Activated naive CD8-positive, alpha-beta T cell treated with anti-CD3 and anti-CD28 coated beads for 36 hours (primary cell): ENCODE results near the gene NUBP1. TPM values are rescaled to one million over a fixed set of nuclear protein-coding genes. Genes with fewer than 3 reads are reported as not detected.
A peak's percentile ranks its signal among the peaks of the same experiment; 100 is the strongest.
"Not testable (repeated sequence)": the region's sequence is repeated elsewhere in the genome, so short reads cannot be mapped to it uniquely, and the experiment has no call there.

Experiments
- DNase-seq: peaks from one replicate; pipeline ENCODE4 v3.0.0; 2021
- H3K27ac Mint-ChIP-seq: one replicate; pipeline ENCODE4 v1.8.0; 2022; ENCODE audit warnings: mild to moderate bottlenecking, moderate library complexity, mixed read lengths
- H3K27me3 Mint-ChIP-seq: one replicate; pipeline ENCODE4 v1.8.0; 2022; ENCODE audit warnings: mild to moderate bottlenecking, mixed read lengths
- H3K36me3 Mint-ChIP-seq: one replicate; pipeline ENCODE4 v1.8.0; 2021; ENCODE audit warnings: mild to moderate bottlenecking, mixed read lengths
- H3K4me1 Mint-ChIP-seq: one replicate; pipeline ENCODE4 v1.8.0; 2021; ENCODE audit warnings: mixed read lengths
- H3K4me3 Mint-ChIP-seq: one replicate; pipeline ENCODE4 v1.8.0; 2022; ENCODE audit warnings: mild to moderate bottlenecking, moderate library complexity, mixed read lengths
- H3K9me3 Mint-ChIP-seq: one replicate; pipeline ENCODE4 v1.8.0; 2022; ENCODE audit warnings: mixed read lengths
- total RNA-seq, 2 experiments: library from RNA; stranded (reverse); gene quantifications; one replicate each; pipeline ENCODE4 v1.2.3, GENCODE V29; 2021

Gene NUBP1
- total RNA-seq, 2 experiments from 2014 or later = 24.3 to 26.7 TPM

DNA sequence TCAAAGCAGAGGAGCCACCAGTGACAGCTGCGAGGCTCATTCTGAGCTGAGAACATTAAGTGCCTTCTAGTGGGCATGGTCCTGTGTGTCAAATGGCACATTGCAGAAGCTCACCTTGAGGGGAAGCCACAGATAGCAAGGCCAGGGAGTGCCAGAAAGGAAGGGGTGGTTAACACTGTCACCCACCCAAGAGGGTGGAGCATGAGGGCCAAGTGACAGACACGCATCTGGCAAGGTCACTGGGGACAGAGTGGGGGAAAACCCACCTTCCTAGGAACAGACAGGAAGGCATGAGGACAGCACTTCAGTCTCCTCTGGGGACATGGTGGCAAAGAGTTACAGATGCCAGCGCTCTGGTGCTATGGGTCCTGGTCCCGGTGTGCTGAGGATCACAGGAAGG is 22.1 kb downstream of the NUBP1 start:
- no peak for DNase-seq
- no peak overlapping the region for H3K4me3 Mint-ChIP-seq
- no peaks in the 10 kb centered on the region for H3K27me3 Mint-ChIP-seq
- H3K9me3 Mint-ChIP-seq = no peaks in the 10 kb centered on the region
- peaks cover 16% of the 10 kb centered on the region for H3K4me1 Mint-ChIP-seq
- peaks cover 45% of the 10 kb centered on the region for H3K36me3 Mint-ChIP-seq
- H3K27ac Mint-ChIP-seq = peak overlapping the region; percentile 60

DNA sequence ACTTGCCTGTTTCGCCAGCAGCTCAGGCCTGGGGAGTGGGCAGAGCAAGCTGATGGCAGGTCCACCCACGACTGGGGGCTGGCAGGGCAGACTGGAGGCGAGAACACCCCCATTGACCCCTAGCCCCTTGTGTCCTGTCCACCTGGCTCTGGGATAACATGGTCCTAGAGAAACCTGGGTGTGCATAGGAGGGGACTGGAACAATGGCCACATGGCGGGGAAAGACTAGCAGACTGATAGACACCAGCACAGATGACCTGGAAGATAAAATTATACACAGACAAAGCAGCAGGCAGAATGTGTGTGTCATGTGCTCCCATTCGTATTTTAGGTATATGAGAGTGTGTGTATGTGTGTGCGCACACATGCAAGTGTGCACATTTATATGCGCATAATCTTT is 23.5 kb downstream of the NUBP1 start:
- Mint-ChIP-seq H3K27ac (no peak overlapping the region), H3K9me3 (no peaks in the 10 kb centered on the region), H3K36me3 (peaks cover 41% of the 10 kb centered on the region), H3K27me3 (no peaks in the 10 kb centered on the region), H3K4me3 (no peak overlapping the region), H3K4me1 (peaks cover 20% of the 10 kb centered on the region)
- no peak for DNase-seq

- no peak for DNase-seq
- H3K27ac Mint-ChIP-seq = no peak overlapping the region
- H3K9me3 Mint-ChIP-seq = no peaks in the 10 kb centered on the region
- no peaks in the 10 kb centered on the region for H3K27me3 Mint-ChIP-seq
- peaks cover 21% of the 10 kb centered on the region for H3K36me3 Mint-ChIP-seq
- no peak overlapping the region for H3K4me3 Mint-ChIP-seq
- peaks cover 20% of the 10 kb centered on the region for H3K4me1 Mint-ChIP-seq
Observed at GRCh38 chr16:10769381-10769780, 25.7 kb downstream of the NUBP1 start.

GRCh38 chr16:10770907-10771306 is 27.3 kb downstream of the NUBP1 start:
- H3K27me3 Mint-ChIP-seq = no peaks in the 10 kb centered on the region
- no peak overlapping the region for H3K4me3 Mint-ChIP-seq
- H3K4me1 Mint-ChIP-seq = peaks cover 14% of the 10 kb centered on the region
- no peak overlapping the region for H3K27ac Mint-ChIP-seq
- peaks cover 9% of the 10 kb centered on the region for H3K36me3 Mint-ChIP-seq
- no peak for DNase-seq
- H3K9me3 Mint-ChIP-seq = no peaks in the 10 kb centered on the region

DNA sequence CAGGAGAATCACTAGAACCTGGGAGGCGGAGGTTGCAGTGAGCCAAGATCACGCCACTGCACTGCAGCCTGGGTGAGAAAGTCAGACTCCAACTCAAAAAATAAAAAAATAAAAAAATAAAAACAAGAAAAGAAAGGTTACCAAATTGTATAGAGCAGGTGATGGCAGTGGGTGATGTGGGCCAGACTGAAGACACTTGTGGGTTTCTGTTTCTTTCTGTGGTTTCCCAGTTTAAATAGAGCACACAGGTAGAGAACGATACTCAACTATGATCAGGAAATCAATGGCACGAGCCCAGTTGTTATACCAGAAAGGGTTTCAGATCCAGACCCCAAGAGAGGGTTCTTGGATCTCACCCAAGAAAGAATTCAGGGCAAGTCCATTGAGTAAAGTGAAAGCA is 32.6 kb downstream of the NUBP1 start:
- Mint-ChIP-seq H3K27me3 (no peaks in the 10 kb centered on the region), H3K9me3 (no peaks in the 10 kb centered on the region), H3K4me1 (peaks cover 13% of the 10 kb centered on the region), H3K27ac (no peak overlapping the region), H3K36me3 (no peaks in the 10 kb centered on the region), H3K4me3 (no peak overlapping the region)
- no peak for DNase-seq

DNA sequence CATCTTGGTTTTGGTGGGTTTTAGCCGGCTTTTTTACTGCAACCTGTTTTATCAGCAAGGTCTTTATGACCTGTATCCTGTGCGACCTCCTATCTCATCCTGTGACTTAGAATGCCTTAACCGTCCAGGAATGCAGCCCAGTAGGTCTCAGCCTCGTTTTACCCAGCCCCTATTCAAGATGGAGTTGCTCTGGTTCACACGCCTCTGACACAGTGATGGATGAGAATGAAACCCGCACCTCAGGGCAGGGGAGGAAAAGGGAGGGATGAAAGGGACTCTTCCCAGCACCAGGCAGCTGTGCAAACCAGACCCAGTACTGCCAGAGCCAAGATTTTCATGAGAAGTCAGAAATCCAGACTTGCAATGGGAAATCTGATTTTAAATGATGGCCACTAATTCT is 33.3 kb downstream of the NUBP1 start:
- not testable (repeated sequence) for H3K27ac Mint-ChIP-seq

DNA sequence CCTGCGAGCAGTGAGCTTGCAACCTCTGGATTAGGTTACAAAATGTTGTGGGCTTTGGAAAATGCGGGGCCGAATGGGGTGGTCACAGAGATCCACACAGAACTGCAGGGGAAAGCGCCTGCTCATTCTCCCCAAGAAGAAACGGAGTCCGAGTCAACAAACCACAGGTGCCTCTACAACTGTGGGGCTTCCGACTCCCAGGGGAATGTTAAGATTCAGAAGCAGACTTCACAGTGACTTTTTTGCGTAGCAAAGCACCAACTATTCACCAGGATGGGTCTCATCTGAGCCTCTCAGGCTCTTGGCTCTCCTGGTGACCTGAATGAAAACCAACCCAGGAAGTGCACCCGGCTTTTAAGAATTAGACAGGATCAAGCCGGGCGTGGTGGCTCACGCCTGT is 33.7 kb downstream of the NUBP1 start:
- Mint-ChIP-seq H3K36me3 (no peaks in the 10 kb centered on the region), H3K4me3 (no peak overlapping the region), H3K9me3 (no peaks in the 10 kb centered on the region), H3K4me1 (peaks cover 11% of the 10 kb centered on the region), H3K27ac (no peak overlapping the region), H3K27me3 (no peaks in the 10 kb centered on the region)
- DNase-seq = no peak

More for the DNA sequence above, 33.3 kb downstream of the NUBP1 start:
- not testable (repeated sequence) for H3K4me3 Mint-ChIP-seq, H3K27me3 Mint-ChIP-seq, H3K9me3 Mint-ChIP-seq, DNase-seq, H3K36me3 Mint-ChIP-seq
- peaks cover 11% of the 10 kb centered on the region for H3K4me1 Mint-ChIP-seq

- H3K4me3 Mint-ChIP-seq, DNase-seq, H3K36me3 Mint-ChIP-seq, H3K9me3 Mint-ChIP-seq, H3K27ac Mint-ChIP-seq, H3K27me3 Mint-ChIP-seq: not testable (repeated sequence)
- peaks cover 11% of the 10 kb centered on the region for H3K4me1 Mint-ChIP-seq
Observed at GRCh38 chr16:10779908-10780307, 36.3 kb downstream of the NUBP1 start.

DNA sequence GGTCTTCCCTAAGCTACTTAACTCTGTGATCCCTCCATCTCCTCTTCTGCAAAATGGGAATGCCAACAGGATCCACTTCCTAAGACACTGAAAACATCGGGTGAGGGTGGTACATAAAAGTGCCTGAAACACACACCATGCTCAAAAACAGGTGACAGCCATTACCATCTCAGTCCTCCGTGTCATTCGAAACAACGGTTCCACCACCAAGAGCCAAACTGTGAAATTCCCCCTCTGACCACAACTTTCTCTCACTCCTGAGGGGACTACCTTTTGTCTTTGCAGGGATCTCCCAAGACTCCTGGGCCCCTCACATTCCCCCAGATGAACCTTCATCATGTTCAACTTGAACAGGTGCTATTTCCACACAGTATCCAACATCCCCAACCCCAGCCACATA is 37.0 kb downstream of the NUBP1 start:
- H3K4me1 Mint-ChIP-seq = peaks cover 6% of the 10 kb centered on the region
- H3K36me3 Mint-ChIP-seq = no peaks in the 10 kb centered on the region
- no peaks in the 10 kb centered on the region for H3K9me3 Mint-ChIP-seq
- no peak for DNase-seq
- no peaks in the 10 kb centered on the region for H3K27me3 Mint-ChIP-seq
- H3K4me3 Mint-ChIP-seq = no peak overlapping the region
- H3K27ac Mint-ChIP-seq = no peak overlapping the region

DNA sequence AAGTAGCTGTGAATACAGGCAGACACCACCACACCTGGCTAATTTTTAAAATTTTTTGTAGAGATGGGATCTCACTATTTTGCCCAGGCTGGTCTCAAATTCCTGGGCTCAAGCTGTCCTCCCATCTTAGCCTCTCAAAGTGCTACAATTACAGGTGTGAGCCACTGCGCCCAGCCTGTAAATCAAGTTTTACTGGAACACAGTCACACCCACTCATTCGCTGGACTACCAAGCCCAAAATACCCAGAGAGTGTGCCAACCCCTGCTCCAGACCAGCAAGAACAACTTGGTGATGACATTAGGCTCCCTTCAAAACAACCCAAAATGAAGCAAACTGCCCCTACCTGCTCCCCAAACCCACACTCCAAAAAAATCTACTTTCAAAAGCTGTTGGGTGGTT is 39.0 kb downstream of the NUBP1 start:
- no peaks in the 10 kb centered on the region for H3K36me3 Mint-ChIP-seq
- H3K4me1 Mint-ChIP-seq = peaks cover 2% of the 10 kb centered on the region
- H3K27me3 Mint-ChIP-seq = no peaks in the 10 kb centered on the region
- H3K27ac Mint-ChIP-seq = no peak overlapping the region
- no peak overlapping the region for H3K4me3 Mint-ChIP-seq
- DNase-seq = no peak
- H3K9me3 Mint-ChIP-seq = no peaks in the 10 kb centered on the region

- Mint-ChIP-seq H3K4me3 (no peak overlapping the region), H3K36me3 (no peaks in the 10 kb centered on the region), H3K9me3 (peaks cover 3% of the 10 kb centered on the region), H3K4me1 (no peaks in the 10 kb centered on the region), H3K27ac (no peak overlapping the region), H3K27me3 (no peaks in the 10 kb centered on the region)
- DNase-seq = no peak
Observed at GRCh38 chr16:10787304-10787703, 43.7 kb downstream of the NUBP1 start.

GRCh38 chr16:10788630-10789029 is 45.0 kb downstream of the NUBP1 start:
- H3K9me3 Mint-ChIP-seq, H3K4me3 Mint-ChIP-seq, H3K36me3 Mint-ChIP-seq, DNase-seq, H3K27ac Mint-ChIP-seq, H3K27me3 Mint-ChIP-seq, H3K4me1 Mint-ChIP-seq: not testable (repeated sequence)

DNA sequence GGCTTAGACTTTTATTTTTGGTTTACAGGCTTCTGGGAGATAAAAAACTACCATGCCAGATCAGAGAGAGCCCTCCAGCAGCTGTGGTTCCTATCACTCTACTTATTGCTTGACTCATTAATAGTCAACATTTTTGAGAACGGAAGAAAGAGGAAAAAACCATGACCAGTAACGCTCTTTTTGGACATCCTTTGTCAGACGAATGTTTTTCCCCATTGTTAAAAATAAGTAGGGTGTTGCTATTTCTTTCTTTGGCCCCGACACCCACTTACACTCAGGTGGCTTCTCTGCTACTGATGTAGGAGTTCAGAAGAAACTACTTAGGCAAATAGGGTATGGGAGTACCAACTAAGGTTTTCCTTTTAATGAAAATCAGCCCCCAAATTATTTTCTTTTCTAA is 47.4 kb downstream of the NUBP1 start:
- DNase-seq = no peak
- H3K4me1 Mint-ChIP-seq = no peaks in the 10 kb centered on the region
- H3K27me3 Mint-ChIP-seq = no peaks in the 10 kb centered on the region
- no peak overlapping the region for H3K27ac Mint-ChIP-seq
- H3K9me3 Mint-ChIP-seq = peaks cover 3% of the 10 kb centered on the region
- H3K4me3 Mint-ChIP-seq = no peak overlapping the region
- H3K36me3 Mint-ChIP-seq = no peaks in the 10 kb centered on the region

- H3K27ac Mint-ChIP-seq = no peak overlapping the region
Observed at GRCh38 chr16:10799736-10800135, 56.1 kb downstream of the NUBP1 start.

GRCh38 chr16:10805334-10805733 is 61.7 kb downstream of the NUBP1 start:
- no peak overlapping the region for H3K4me3 Mint-ChIP-seq
- H3K9me3 Mint-ChIP-seq = peaks cover 2% of the 10 kb centered on the region
- no peak for DNase-seq
- H3K27me3 Mint-ChIP-seq = peaks cover 7% of the 10 kb centered on the region
- H3K36me3 Mint-ChIP-seq = no peaks in the 10 kb centered on the region
- no peaks in the 10 kb centered on the region for H3K4me1 Mint-ChIP-seq
- H3K27ac Mint-ChIP-seq = no peak overlapping the region

More at GRCh38 chr16:10799736-10800135, 56.1 kb downstream of the NUBP1 start:
- DNase-seq = no peak
- Mint-ChIP-seq H3K4me1 (no peaks in the 10 kb centered on the region), H3K9me3 (no peaks in the 10 kb centered on the region), H3K4me3 (no peak overlapping the region), H3K36me3 (no peaks in the 10 kb centered on the region), H3K27me3 (no peaks in the 10 kb centered on the region)

GRCh38 chr16:10806698-10807097 is 63.1 kb downstream of the NUBP1 start:
- Mint-ChIP-seq H3K27ac (no peak overlapping the region), H3K4me3 (no peak overlapping the region), H3K4me1 (no peaks in the 10 kb centered on the region), H3K36me3 (no peaks in the 10 kb centered on the region), H3K9me3 (peaks cover 2% of the 10 kb centered on the region), H3K27me3 (peaks cover 7% of the 10 kb centered on the region)
- DNase-seq = no peak

DNA sequence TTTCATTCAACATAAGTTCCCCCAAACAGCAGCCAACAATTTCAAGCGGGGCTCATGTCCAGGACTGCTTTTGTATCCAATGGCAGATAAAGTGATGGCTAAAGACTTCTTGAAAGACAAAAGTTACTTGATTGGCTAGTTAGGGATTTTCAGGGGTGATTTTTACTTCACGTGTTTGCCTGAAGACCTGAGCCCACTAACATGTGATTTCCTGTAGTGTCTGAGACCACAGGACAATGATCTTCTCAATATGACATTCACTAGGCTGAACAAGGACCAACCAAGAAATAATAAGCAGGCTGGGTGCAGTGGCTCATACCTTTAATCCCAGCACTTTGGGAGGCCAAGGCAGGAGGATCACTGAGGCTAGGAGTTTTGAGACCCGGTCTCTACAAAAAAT is 64.6 kb downstream of the NUBP1 start:
- peaks cover 4% of the 10 kb centered on the region for H3K4me1 Mint-ChIP-seq
- no peak overlapping the region for H3K27ac Mint-ChIP-seq
- peaks cover 7% of the 10 kb centered on the region for H3K27me3 Mint-ChIP-seq
- H3K36me3 Mint-ChIP-seq = no peaks in the 10 kb centered on the region
- H3K4me3 Mint-ChIP-seq = no peak overlapping the region
- H3K9me3 Mint-ChIP-seq = peaks cover 2% of the 10 kb centered on the region
- DNase-seq = no peak
